ENCODE data around the gene BBS1.

DNA sequence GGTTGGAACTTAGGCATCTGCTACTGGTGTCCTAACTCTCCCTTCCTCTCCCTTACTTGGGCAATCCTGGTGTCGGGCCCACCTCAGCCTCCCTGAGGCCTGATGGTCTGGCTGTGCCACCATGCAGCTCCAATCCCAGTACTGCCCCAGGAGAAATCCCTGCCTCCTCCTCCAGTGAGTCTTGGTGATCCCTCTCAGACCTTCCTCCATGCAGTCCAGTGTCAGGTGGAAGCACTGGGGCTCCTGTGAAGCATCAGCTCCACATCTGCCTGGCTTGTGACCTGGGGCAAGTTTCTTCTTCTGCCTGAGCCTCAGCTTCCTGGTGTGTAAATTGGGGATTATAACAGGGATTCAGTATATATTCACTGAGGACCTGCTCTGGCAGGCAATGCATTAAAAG, 45.5 kb upstream of the BBS1 start:
- TF ChIP-seq POLR2A (IDR thresholded peaks at IDR 0.05; ENCODE audit: low read length) (no peak), GATA1 (IDR thresholded peaks at IDR 0.05; ENCODE audit: low read depth, low read length) (no peak)

All from erythroblast (primary cell).